Endometrium (tissue), 2 donors: ENCODE results near the gene IGSF11.
"Not testable (repeated sequence)": the region's sequence is repeated elsewhere in the genome, so short reads cannot be mapped to it uniquely, and the experiment has no call there.

ENCODE experiments used
- FAIRE-seq: peaks from 2 replicates; lab custom pipeline; 2012; peaks lifted over from hg19 to GRCh38; lab: Jason Lieb, UNC
- donor health status: control.
- donor health status: control.

Gene IGSF11

GRCh38 chr3:118884748-118885206 lies 149.9 kb downstream of the IGSF11 start:
- no peak for FAIRE-seq

GRCh38 chr3:118882353-118882947 lies 152.2 kb downstream of the IGSF11 start:
- FAIRE-seq = peak; percentile 60

DNA sequence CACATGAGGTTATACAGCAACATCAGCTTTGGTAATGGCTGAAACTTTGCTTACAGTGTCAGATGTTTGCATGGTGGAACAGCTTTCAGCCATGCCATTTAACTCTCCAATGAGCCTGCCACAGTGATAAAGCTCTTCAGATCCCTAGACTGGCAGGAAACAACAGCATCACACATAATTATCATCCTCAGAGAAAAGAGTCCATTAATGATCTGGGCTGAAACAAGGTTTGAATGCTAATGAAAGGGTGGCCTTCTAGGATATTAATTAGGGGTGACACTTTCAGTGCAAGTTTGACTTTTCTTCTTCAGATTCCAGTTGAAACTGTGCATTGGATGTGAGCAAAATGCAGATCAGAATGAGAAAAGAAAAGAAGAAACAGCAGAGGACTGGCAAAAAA lies 166.6 kb downstream of the IGSF11 start:
- no peak for FAIRE-seq

GRCh38 chr3:118863731-118864322 lies 170.8 kb downstream of the IGSF11 start:
- no peak for FAIRE-seq

DNA sequence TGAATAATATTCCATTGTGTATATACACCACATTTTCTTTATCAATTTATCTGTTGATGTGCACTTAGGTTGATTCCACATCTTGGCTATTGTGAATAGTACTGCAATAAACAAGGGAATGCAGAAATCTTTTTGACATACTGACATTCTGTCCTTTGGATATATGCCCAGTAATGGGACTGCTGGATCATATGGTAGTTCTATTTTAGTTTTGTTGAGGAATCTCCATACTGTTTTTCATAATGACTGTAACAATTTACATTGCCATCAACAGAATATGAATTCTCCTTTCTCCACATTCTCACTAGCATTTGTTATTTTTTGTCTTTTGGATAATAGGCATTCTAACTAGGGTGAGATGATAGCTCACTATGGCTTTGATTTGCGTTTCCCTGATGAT lies 174.7 kb downstream of the IGSF11 start:
- FAIRE-seq = no peak

DNA sequence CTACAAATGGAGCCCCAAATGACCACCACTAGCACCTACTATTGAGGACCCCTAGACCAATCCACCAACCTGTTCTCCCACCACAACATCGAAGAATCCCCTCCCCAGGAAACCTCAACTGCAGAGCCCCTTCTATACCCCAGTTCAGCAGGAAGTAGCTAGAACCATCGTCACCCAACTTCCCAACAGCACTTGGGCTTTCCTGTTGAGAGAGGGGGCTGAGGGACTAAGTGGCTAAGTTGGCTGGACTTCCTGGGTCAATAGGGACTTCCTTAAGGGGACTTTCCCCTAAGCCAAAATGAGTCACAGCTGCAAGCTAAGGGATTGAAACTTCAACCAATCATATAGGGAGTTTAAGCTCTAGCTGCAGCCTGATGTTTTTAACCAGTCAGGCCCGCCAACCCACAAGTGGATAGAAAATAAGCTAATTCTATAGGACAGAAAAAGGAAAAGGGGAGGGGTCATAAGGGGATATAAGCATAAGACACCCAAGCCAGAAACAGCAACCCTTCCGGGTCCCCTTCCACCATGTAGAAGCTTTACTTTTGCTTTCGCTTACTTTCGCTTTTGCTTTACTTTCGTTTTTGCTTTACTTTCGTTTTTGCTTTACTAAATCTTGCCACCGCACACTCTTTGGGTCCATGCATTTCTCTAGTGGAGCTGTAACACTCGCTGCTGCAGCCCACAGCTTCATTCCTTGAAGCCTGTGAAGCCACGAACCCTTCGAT lies 183.0 kb downstream of the IGSF11 start:
- FAIRE-seq = not testable (repeated sequence)

- FAIRE-seq = no peak
Observed at GRCh38 chr3:118850687-118851086, 184.0 kb downstream of the IGSF11 start.
